HepG2 (cell line): ENCODE data around the gene WTAP. TPM values are rescaled to one million over a fixed set of nuclear protein-coding genes. Genes with fewer than 3 reads are reported as not detected.

Source experiments
- ATRX ChIP-seq: sonication (generic); formaldehyde crosslinking; IDR thresholded peaks from 2 replicates; pipeline ENCODE4 v1.4.0; 2020; ENCODE audit warnings: missing genetic modification reagents, borderline replicate concordance
- CSRNP1 ChIP-seq: sonication (generic); formaldehyde crosslinking; IDR thresholded peaks from 2 replicates; pipeline ENCODE4 v1.8.1; 2023; ENCODE audit warnings: mild to moderate bottlenecking, missing genetic modification reagents
- FOXK1 ChIP-seq: sonication (generic); formaldehyde crosslinking; IDR thresholded peaks from 2 replicates; pipeline ENCODE4 v1.4.0; 2020; ENCODE audit warnings: low read depth, missing genetic modification reagents, borderline replicate concordance
- GABPA ChIP-seq, 2 experiments: IDR thresholded peaks; 2 replicates each; pipeline ENCODE4 v1.6.1; 2011 to 2016; ENCODE audit warnings: low read depth in 2 of 2, low read length in 1 of 2, missing biosample characterization in 1 of 2, missing genetic modification characterization in 1 of 2
- GATAD1 ChIP-seq: IDR thresholded peaks from 2 replicates; pipeline ENCODE4 v1.6.1; 2016; ENCODE audit warnings: missing genetic modification reagents, missing compliant biosample characterization
- HMGXB4 ChIP-seq, 2 experiments: sonication (generic) in 1 of 2; formaldehyde crosslinking in 1 of 2; IDR thresholded peaks; 2 replicates each; pipeline versions ENCODE4 v1.4.0 to v1.6.1; 2018 to 2020; ENCODE audit warnings: missing genetic modification reagents in 2 of 2, borderline replicate concordance in 1 of 2, low read depth in 1 of 2, mild to moderate bottlenecking in 1 of 2, missing biosample characterization in 1 of 2
- MTF1 ChIP-seq: sonication (generic); formaldehyde crosslinking; IDR thresholded peaks from 2 replicates; pipeline ENCODE4 v1.5.0; 2020; ENCODE audit warnings: missing genetic modification reagents
- NR1H2 ChIP-seq: sonication (generic); formaldehyde crosslinking; IDR thresholded peaks from 2 replicates; pipeline ENCODE4 v1.8.1; 2022; ENCODE audit warnings: low read depth, missing genetic modification reagents, borderline replicate concordance
- PITX1 ChIP-seq: sonication (generic); formaldehyde crosslinking; IDR thresholded peaks from 2 replicates; pipeline ENCODE4 v1.5.1; 2020; ENCODE audit warnings: mild to moderate bottlenecking, missing genetic modification reagents
- RFX5 ChIP-seq: IDR thresholded peaks from 2 replicates; pipeline ENCODE4 v1.6.1; 2011; ENCODE audit warnings: low read depth, low read length, improper control_type of control experiment
- SETDB1 ChIP-seq: sonication (generic); formaldehyde crosslinking; IDR thresholded peaks from 2 replicates; pipeline ENCODE4 v1.5.1; 2020; ENCODE audit warnings: missing genetic modification reagents, mild to moderate bottlenecking, borderline replicate concordance
- SOX13 ChIP-seq, 3 experiments: fragments of 450-650 bp in 1 of 3; sonication (generic) in 1 of 3; formaldehyde crosslinking in 1 of 3; IDR thresholded peaks in 2 of 3; conservative IDR thresholded peaks in 1 of 3; 2 replicates each; pipeline versions ENCODE4 v1.5.0 to v1.6.1; 2016 to 2020; ENCODE audit warnings: antibody characterized with exemption in 1 of 3, mild to moderate bottlenecking in 1 of 3, missing compliant biosample characterization in 1 of 3, missing genetic modification reagents in 1 of 3, moderate library complexity in 1 of 3
- XRCC5 ChIP-seq: fragments of 200-400 bp; formaldehyde crosslinking; optimal IDR thresholded peaks from 2 replicates; pipeline ENCODE3; 2017; ENCODE audit warnings: mild to moderate bottlenecking, low read length
- YY1 ChIP-seq: IDR thresholded peaks from 2 replicates; pipeline ENCODE4 v1.6.1; 2011; ENCODE audit warnings: low read length, low read depth, moderate library complexity, mild to moderate bottlenecking; ENCODE audit not compliant: insufficient read depth, insufficient replicate concordance
- ZKSCAN5 ChIP-seq: sonication (generic); formaldehyde crosslinking; IDR thresholded peaks from 2 replicates; pipeline ENCODE4 v1.5.1; 2020; ENCODE audit warnings: mild to moderate bottlenecking, missing genetic modification reagents
- ZNF121 ChIP-seq: sonication (generic); formaldehyde crosslinking; IDR thresholded peaks from 2 replicates; pipeline ENCODE4 v1.5.0; 2020; ENCODE audit warnings: mild to moderate bottlenecking, missing genetic modification reagents
- ZNF136 ChIP-seq: sonication (generic); formaldehyde crosslinking; IDR thresholded peaks from 2 replicates; pipeline ENCODE4 v1.8.1; 2022; ENCODE audit warnings: low read depth, mild to moderate bottlenecking, moderate library complexity, missing genetic modification reagents
- ZNF331 ChIP-seq: sonication (generic); formaldehyde crosslinking; IDR thresholded peaks from 2 replicates; pipeline ENCODE4 v1.4.0; 2020; ENCODE audit warnings: missing genetic modification reagents
- ZNF337 ChIP-seq: sonication (generic); formaldehyde crosslinking; IDR thresholded peaks from 2 replicates; pipeline ENCODE4 v1.5.1; 2020; ENCODE audit warnings: missing genetic modification reagents, low read depth, mild to moderate bottlenecking, borderline replicate concordance
- ZNF33B ChIP-seq: sonication (generic); formaldehyde crosslinking; IDR thresholded peaks from 2 replicates; pipeline ENCODE4 v1.5.1; 2020; ENCODE audit warnings: mild to moderate bottlenecking, missing genetic modification reagents
- ZNF605 ChIP-seq: sonication (generic); formaldehyde crosslinking; IDR thresholded peaks from 2 replicates; pipeline ENCODE4 v1.8.0; 2022; ENCODE audit warnings: mild to moderate bottlenecking, missing genetic modification reagents
- ZNF703 ChIP-seq: sonication (generic); formaldehyde crosslinking; IDR thresholded peaks from 2 replicates; pipeline ENCODE4 v1.5.1; 2020; ENCODE audit warnings: missing genetic modification reagents, mild to moderate bottlenecking, moderate library complexity, borderline replicate concordance
- ZSCAN21 ChIP-seq: sonication (generic); formaldehyde crosslinking; IDR thresholded peaks from 2 replicates; pipeline ENCODE4 v1.8.0; 2022; ENCODE audit warnings: mild to moderate bottlenecking, missing genetic modification reagents, moderate library complexity, borderline replicate concordance
- polyA plus RNA-seq, 8 experiments: library from polyadenylated mRNA; depleted of rRNA in 3 of 8; stranded (reverse) in 7 of 8; unstranded in 1 of 8; fragments of >200 nt; fragmentation: Illumina TruSeq in 4 of 8; extraction: Trizol in 4 of 8; gene quantifications; 2 replicates each; pipeline versions ENCODE4 v1.2.1 to v1.2.3, GENCODE V29; 2011 to 2016; ENCODE audit warnings: low read depth in 4 of 8, missing spikeins in 1 of 8, mixed read lengths in 1 of 8; ENCODE audit not compliant: insufficient read depth in 1 of 8
- total RNA-seq, 5 experiments: library from RNA; depleted of rRNA; stranded (reverse); fragments of >200 nt; fragmentation: Illumina TruSeq; extraction: Trizol; gene quantifications; 2 replicates each; pipeline ENCODE4 v1.2.3, GENCODE V29; 2016; ENCODE audit warnings: low read depth in 1 of 5

Gene WTAP
- total and polyA plus RNA-seq, 2 of the 13 experiments (the other 11 are each of a cell fraction or from before 2014, with no cell fraction given) = 31.6 to 167 TPM

GRCh38 chr6:159790149-159790955, 63.0 kb downstream of the WTAP start, which contains the start of gene MRPL18 (continued):
- TF ChIP-seq ZNF605 (CRISPR knock-in tag) (peak; percentile 71; the same call in 1 of the 2 replicates), YY1 (peak; percentile 83), PITX1 (CRISPR knock-in tag) (no peak), FOXK1 (CRISPR knock-in tag) (peak; percentile 66; the same call in 1 of the 2 replicates), CSRNP1 (CRISPR knock-in tag) (no peak), ZNF33B (0 out of 2 replicates have a peak, but pooled peaks have one; percentile 8), ZNF121 (CRISPR knock-in tag) (no peak), ZNF337 (CRISPR knock-in tag) (0 out of 2 replicates have a peak, but pooled peaks have one; percentile 22), ZNF331 (peak; percentile 49), ATRX (no peak), NR1H2 (no peak), SETDB1 (CRISPR knock-in tag) (no peak), MTF1 (CRISPR knock-in tag) (no peak), HMGXB4 (CRISPR knock-in tag; IDR thresholded peaks at IDR 0.05; ENCODE audit: borderline replicate concordance in 1 of 2, low read depth in 1 of 2) (peak in 1 of 2 experiments; percentile 80; a peak in 2 of 4 replicates), ZNF136 (CRISPR knock-in tag) (peak; percentile 75; the same call in 1 of the 2 replicates), SOX13 (IDR thresholded peaks at IDR 0.05) (no peak), SOX13 (CRISPR knock-in tag; conservative IDR thresholded peaks at IDR 0.05 in 1 of 2, IDR thresholded peaks at IDR 0.05 in 1 of 2) (peak in 1 of 2 experiments; percentile 33; a peak in 1 of 4 replicates), ZSCAN21 (peak; percentile 85), ZKSCAN5 (no peak), ZNF703 (CRISPR knock-in tag) (0 out of 2 replicates have a peak, but pooled peaks have one; percentile 57), RFX5 (peak; percentile 31; the same call in 1 of the 2 replicates), GATAD1 (CRISPR knock-in tag) (peak; percentile 90), GABPA (IDR thresholded peaks at IDR 0.05; ENCODE audit: low read depth, low read length) (peak; percentile 72), GABPA (CRISPR knock-in tag; IDR thresholded peaks at IDR 0.05; ENCODE audit: low read depth) (peak; percentile 90), XRCC5 (no peak)
